Measurements from ENCODE around the gene TECTB.

The TECTB gene

DNA sequence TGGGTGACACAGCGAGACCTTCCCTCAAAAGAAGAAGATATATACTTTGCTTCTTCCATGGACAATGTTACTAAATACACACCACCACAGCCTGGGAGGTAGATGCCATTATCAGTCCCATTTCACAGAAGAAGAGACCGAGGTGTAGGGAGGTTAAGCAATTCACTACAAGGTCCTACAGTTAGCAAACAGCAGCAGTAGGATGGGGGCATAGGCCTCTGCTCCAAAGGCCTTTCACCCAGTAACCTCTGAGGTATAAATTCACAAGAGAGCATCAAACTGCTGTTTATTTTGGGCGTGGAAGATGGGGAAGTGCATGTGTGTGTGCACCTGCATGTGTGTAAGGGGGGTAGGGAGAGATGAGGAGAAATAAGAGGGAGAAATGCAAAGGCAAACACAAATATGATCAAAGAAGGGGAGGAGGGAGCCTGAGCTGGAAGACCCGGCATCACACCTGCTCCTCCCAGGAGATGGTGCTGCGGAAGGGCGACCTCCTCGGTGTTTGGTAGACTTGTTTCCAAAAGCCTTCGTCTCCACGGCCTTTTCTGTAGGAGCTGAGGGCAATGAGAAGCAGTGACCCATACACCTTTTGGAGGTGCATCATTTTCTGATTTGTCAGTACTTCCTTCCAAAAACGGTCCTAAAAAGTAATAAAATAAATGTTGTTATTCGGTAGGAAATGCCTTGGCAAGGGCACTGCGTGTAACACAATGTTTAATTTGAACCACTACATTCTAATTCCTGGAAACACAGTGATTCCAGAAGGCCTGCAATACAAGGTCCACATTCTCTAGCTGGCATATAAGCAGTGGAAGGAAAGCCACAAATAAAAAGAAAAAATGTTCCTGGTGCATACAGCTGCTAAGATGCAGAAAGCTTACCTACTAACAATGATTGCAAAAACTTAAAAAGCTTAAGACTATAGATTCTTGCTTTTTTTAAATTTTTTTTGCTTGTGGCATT, 64.8 kb downstream of the TECTB start:
- DNase-seq (ENCODE audit: low read depth, low spot score): no peak

GRCh38 chr10:112348759-112349158, 65.6 kb downstream of the TECTB start:
- DNase-seq (ENCODE audit: low read depth, low spot score): no peak

DNA sequence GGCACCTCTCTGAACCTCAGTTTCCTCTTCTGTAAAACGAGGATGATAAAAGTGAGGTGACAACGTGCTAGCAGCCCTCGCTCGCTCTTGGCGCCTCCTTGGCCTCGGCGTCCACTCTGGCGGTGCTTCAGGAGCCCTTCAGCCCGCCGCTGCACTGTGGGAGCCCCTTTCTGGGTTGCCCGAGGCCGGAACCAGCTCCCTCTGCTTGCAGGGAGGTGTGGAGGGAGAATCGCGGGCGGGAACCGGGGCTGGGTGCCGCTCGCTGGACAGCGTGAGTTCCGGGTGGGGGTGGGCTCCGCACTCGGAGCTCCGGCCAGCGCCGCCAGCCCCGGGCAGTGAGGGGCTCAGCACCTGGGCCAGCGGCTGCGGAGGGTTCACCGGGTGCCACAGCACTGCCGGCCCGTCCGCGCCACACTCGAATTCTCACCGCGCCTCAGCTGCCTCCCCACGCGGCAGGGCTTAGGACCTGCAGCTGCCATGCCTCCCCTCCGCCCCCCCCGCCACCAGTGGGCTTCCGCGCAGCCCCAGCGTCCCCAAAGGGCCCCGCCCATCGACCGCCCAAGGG, 66.4 kb downstream of the TECTB start:
- no peak for DNase-seq (ENCODE audit: low read depth, low spot score)

DNA sequence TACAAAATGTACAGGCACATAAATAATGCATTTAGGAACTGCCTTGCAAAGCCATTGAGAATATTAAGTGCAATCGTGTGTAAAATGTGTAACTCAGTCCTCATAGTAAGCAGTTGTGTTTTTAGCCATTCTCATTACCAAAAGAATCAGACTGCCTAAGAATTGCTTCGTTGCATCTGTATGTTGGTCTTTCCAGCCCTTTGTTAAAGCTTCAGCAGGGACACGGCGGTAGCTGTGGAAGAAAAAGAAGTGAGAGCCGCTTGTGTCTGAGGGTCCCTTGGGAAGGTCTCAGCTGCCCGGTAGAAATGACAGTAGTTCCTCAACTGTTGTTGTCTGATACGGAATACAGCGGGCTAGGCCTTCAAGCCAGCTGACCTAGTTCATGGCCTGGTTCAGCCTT, 67.9 kb downstream of the TECTB start:
- no peak for DNase-seq (ENCODE audit: low read depth, low spot score)

- no peak for DNase-seq (ENCODE audit: low read depth, low spot score)
Measured at GRCh38 chr10:112352044-112352443, 68.8 kb downstream of the TECTB start.

- no peak for DNase-seq (ENCODE audit: low read depth, low spot score)
Measured at GRCh38 chr10:112353046-112353445, 69.8 kb downstream of the TECTB start.

Data from activated naive CD8-positive, alpha-beta T cell treated with anti-CD3 and anti-CD28 coated beads, Interleukin-2, amount 50 U/mL, for 16 hours (primary cell).